HEK293T (cell line): ENCODE measurements around the gene ABI1.

ENCODE experiments used
- ARNT ChIP-seq: fragments of 450-650 bp; IDR thresholded peaks from 2 replicates; pipeline ENCODE4 v1.6.1; 2017; ENCODE audit warnings: mild to moderate bottlenecking
- FOXA1 ChIP-seq: fragments of 450-650 bp; IDR thresholded peaks from 2 replicates; pipeline ENCODE4 v1.6.1; 2016; ENCODE audit warnings: mild to moderate bottlenecking
- FOXM1 ChIP-seq: fragments of 450-650 bp; IDR thresholded peaks from 2 replicates; pipeline ENCODE4 v1.6.1; 2017; ENCODE audit warnings: mild to moderate bottlenecking, borderline replicate concordance
- L3MBTL2 ChIP-seq: fragments of 450-650 bp; conservative IDR thresholded peaks from 2 replicates; pipeline ENCODE4 v1.6.1; 2016; ENCODE audit warnings: mild to moderate bottlenecking
- LEF1 ChIP-seq: fragments of 450-650 bp; IDR thresholded peaks from 2 replicates; pipeline ENCODE4 v1.6.1; 2017; ENCODE audit warnings: mild to moderate bottlenecking, borderline replicate concordance
- SP1 ChIP-seq: fragments of 450-650 bp; IDR thresholded peaks from 2 replicates; pipeline ENCODE4 v1.6.1; 2017
- TARDBP ChIP-seq: fragments of 450-650 bp; IDR thresholded peaks from 2 replicates; pipeline ENCODE4 v1.6.1; 2016

GRCh38 chr10:26824015-26824690, 36.6 kb downstream of the ABI1 start:
- no peak for TF ChIP-seq TARDBP
- TF ChIP-seq FOXM1 = no peak
- TF ChIP-seq SP1 = no peak
- no peak for TF ChIP-seq LEF1
- TF ChIP-seq ARNT = no peak
- no peak for TF ChIP-seq L3MBTL2
- no peak for TF ChIP-seq FOXA1
